ENCODE data around the gene ADAMTS17.

DNA sequence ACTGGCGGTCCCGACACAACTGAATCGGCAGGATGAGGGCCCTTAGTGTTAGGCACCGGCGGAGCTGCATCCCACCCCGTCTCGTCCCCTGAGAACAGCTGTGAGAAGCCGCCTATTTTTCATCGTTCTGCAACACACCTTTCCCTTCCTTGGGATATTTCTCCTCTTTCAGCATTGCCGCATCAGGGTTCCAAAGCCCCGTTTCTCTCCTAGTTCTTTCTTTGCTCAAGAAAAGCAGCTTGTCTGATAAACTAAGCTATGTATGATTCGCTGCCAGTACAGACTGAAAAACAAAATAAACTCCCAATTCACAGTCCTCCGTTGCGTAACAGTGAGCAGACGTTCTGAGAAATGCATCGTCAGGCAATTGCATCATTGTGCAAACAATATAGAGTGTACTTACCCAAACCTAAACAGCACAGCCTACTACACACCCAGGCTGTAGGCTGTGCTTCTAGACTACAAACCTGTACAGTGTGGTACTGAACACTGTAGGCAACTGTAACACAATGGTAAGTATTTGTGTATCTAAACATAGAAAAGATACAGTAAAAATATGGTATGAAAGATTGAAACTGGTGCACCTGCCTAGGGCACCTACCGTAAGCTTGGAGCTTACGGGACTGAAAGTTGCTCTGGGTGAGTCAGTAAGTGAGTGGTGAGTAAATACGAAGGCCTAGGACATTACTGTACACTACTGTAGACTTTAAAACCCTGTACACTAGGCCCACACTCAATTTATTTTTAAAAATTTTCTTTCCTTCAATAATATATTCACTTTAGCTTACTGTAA, 8.9 kb upstream of the ADAMTS17 start:
- TF ChIP-seq, protein P1, sequence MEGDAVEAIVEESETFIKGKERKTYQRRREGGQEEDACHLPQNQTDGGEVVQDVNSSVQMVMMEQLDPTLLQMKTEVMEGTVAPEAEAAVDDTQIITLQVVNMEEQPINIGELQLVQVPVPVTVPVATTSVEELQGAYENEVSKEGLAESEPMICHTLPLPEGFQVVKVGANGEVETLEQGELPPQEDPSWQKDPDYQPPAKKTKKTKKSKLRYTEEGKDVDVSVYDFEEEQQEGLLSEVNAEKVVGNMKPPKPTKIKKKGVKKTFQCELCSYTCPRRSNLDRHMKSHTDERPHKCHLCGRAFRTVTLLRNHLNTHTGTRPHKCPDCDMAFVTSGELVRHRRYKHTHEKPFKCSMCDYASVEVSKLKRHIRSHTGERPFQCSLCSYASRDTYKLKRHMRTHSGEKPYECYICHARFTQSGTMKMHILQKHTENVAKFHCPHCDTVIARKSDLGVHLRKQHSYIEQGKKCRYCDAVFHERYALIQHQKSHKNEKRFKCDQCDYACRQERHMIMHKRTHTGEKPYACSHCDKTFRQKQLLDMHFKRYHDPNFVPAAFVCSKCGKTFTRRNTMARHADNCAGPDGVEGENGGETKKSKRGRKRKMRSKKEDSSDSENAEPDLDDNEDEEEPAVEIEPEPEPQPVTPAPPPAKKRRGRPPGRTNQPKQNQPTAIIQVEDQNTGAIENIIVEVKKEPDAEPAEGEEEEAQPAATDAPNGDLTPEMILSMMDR (conservative IDR thresholded peaks at IDR 0.05; ENCODE audit: low read depth, low read length) = no peak
- TF ChIP-seq EZH2 (IDR thresholded peaks at IDR 0.05; ENCODE audit: borderline replicate concordance, low read depth, low read length, poor library complexity, severe bottlenecking) = no peak
